HG03066 (cell line): ENCODE measurements around the gene FAT4.

Experiments
- ATAC-seq: cut with Tn5 transposase; IDR thresholded peaks from one replicate; pipeline ENCODE4 v1.9.1; 2021; ENCODE audit warnings: low read depth; ENCODE audit not compliant: unreplicated experiment

FAT4 gene

GRCh38 chr4:125315576-125316400, 1.0 kb downstream of the FAT4 start:
- no peak for ATAC-seq

DNA sequence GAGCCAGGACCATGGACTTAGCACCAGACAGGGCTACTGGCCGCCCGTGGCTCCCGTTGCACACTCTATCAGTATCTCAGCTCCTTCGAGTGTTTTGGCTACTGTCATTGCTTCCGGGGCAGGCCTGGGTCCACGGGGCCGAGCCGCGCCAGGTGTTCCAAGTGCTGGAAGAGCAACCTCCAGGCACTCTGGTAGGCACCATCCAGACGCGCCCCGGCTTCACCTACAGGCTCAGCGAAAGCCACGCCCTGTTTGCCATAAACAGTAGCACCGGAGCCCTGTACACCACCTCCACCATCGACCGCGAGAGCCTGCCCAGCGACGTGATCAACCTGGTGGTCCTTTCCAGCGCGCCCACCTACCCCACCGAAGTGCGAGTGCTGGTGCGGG, 1.6 kb downstream of the FAT4 start:
- ATAC-seq = no peak

- no peak for ATAC-seq
Observed at GRCh38 chr4:125316791-125317524, 2.2 kb downstream of the FAT4 start.

DNA sequence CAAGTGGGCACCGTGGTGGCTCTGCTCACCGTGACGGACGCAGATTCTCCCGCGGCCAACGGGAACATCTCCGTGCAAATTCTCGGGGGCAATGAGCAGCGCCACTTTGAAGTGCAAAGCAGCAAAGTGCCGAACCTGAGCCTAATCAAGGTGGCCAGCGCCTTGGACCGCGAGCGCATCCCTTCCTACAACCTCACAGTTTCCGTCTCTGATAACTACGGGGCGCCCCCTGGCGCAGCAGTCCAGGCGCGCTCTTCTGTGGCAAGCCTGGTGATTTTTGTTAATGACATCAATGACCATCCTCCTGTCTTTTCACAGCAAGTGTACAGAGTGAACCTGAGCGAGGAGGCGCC, 2.7 kb downstream of the FAT4 start:
- no peak for ATAC-seq

- ATAC-seq = no peak
Observed at GRCh38 chr4:125319311-125319710, 4.6 kb downstream of the FAT4 start.

- ATAC-seq = no peak
Observed at GRCh38 chr4:125321709-125322365, 7.1 kb downstream of the FAT4 start.

GRCh38 chr4:125322366-125322730, 7.6 kb downstream of the FAT4 start:
- ATAC-seq = no peak

DNA sequence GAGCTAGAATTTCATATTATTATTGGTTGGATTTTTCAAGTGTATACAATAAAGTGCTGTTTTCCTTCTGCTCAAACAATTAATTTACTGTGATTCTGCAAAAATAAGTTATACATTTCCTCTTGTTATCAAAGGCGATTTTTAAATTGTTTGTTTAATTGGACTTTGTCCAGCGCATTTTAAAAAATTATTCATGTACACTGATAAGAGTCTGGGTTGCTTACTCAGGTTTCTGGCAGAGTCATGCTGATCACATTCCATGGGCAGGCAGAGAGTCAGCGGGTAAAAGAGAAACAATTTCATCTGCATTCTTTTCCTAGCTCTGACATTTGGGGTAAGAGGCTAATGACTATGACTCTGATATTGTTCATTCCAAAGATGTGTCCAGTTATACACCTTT, 8.9 kb downstream of the FAT4 start:
- no peak for ATAC-seq

- ATAC-seq = no peak
Observed at GRCh38 chr4:125325733-125326132, 11.0 kb downstream of the FAT4 start.

DNA sequence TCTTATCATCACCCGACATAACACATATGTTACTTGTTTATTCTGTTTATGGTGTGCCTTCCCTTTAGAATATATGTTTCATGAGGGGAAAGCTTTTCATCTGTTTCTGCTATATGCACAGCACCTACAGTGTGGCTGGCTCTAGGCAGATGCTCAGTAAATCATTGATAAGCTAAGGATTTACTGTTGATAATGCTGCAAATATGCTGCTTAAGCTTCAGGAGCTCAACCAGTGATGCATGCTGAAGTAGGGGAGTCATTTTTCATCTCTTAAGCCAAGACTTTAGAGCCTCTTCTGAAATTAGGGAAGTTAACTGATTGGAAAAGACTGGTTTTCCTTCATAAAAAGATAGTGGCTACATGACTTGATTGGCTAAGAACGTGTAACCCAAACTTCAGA, 16.4 kb downstream of the FAT4 start:
- no peak for ATAC-seq

DNA sequence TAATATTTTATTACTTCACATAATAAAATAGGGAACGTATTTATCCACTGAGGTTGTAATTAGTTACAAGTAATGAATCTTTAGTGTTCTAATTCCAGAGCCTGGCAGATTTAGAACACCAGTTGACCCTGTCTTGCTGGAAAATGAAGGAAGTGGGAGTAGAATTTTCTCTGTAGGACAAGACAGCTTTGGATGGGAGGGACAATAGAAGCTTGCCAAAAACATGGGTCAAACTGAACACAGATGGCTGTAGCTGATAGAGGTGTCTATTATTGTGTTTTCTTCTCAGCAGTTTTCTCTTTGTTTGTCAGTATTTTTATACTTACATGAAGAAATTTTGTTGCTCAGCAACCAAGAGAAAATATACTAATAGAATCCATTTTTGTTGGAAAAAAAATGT, 20.2 kb downstream of the FAT4 start:
- ATAC-seq = no peak

GRCh38 chr4:125338814-125339213, 24.1 kb downstream of the FAT4 start:
- no peak for ATAC-seq

DNA sequence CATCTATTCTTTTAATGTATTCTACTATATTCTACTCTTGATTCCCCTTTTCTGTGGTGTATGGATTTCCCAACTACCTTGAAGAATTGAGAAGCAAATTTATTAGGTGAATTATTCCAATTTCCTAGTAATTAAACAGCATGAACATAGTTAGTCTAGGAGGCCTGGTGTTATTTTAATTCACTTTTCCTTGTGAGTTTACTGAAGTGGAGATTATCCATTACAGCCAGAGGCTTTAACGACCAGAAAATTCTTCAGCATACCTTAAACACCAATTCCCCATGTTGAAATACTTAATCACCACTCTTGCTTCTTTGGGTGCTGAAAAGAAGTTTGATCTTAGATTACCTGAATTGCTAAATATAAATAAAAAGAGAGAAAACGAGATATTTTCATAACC, 29.4 kb downstream of the FAT4 start:
- no peak for ATAC-seq

DNA sequence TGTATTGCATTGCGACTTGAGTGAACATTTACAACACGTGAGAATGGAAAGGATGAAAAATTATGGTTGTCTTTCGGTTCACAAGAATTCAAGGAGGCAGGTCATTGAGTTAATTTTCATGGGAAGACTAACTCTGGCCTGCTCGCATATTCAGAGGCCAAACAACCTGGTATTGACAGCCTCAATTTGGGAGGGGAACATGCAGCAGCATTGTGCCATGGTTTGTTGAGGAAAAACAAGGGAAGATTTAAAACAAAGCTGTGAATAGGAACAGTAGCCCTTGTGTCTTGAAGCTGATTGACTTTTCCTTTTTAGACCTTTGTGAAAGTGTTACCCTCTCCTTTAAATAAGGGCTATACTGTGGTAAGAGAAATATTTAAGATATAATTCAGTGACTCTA, 31.9 kb downstream of the FAT4 start:
- no peak for ATAC-seq

DNA sequence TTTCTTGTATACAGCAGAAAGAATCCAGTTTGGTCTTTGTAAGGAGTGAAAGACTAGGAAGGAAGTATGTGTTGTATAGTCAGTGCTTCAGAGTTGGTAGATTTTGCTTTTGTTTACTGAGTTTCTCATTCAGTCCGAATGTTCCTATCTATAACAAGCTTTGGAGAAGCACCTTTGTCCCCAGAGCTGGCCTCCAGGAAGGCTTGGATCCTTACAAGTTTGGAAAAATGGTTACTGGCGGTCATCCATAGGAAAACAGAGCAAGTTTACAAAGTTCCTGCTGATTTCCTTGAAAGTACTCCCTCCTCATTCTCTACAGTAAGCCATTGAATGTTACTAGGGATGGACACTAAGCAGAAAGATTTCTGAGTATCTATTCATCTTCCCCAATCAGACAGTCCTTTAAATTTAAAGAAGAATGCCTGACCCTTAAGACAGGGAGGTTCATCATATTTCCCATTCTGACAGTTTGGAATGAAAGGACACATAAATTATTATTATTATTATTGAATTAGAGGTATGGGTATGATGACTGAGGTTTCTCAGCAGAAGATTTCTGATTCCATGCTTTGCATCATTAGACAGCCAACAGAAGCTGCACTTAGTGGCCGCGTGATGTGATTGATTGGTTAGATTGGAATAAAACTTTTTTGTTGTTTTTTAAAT, 35.8 kb downstream of the FAT4 start:
- no peak for ATAC-seq

DNA sequence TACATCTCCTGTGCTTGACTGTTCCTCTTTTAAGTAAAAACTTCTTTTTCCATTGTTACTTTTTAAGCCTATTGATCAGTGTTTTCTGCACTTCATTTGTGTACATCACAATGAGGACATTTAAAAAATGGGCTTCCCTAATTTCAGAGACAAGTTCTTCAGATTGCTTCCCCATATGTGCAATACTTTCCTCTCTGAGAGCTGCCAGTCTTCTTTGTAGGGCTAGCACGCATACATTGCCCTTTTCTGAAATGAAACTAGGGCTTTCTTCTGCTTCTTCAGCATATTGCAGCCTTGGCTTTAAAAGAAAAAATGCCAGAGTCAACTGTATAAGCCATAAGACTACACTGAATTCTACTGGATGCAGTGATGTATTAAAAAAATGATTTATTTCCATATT, 37.8 kb downstream of the FAT4 start:
- no peak for ATAC-seq

DNA sequence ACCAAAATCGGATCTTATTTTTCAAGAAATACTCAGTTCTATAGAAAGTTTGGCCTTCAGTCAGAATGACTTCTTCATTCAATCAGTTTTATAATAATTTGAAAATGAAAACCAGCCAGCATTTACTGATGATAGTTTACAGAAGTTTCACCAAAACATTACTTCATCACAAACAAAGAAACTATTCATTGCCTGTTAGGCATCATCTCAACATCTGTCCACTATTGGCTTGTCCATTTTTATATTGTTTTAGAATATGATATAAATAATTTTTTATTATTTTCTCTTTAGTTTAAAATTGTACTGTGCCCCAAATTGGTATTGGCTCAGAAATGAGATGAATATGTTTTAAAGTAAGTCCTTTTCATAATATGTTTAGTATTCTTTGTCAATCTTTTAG, 38.4 kb downstream of the FAT4 start:
- no peak for ATAC-seq

DNA sequence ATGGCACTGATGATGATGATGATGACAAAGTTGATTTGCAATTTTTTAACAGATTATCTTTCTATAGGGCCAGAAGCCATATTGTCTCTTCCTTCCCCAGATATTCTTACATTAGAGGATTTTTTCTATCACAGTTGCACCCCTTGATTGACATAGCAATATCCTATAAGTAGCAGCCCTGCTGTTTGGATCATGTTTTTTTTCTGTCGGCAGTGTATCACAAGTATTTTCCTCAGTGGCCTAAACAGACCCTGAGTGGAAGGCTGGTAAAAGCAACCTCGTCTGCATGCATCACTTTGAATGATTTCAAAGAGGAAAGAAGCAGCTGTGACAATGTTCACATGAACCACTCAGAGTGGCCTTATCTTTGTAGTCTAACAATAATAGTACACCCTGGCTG, 41.0 kb downstream of the FAT4 start:
- no peak for ATAC-seq

DNA sequence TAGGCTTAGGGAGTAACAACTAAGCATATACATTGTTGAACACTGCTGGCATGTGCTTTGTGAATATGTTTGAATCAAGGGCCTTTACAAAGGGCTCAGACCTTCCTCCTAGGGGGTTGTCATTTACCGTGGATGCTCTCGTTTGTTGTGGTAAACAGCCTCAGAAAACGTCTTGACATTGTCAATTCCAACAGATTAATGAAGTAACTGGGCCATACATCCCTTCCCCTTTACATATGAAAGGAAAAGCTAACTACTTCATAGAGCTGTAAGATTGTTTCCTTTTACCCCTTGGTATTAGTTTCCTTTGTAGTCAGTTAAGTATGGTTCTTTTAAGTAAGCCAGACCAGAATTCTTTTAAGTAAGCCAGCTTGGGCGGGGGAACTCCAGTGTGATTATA, 42.9 kb downstream of the FAT4 start:
- no peak for ATAC-seq

- ATAC-seq = no peak
Observed at GRCh38 chr4:125358453-125358852, 43.7 kb downstream of the FAT4 start.

DNA sequence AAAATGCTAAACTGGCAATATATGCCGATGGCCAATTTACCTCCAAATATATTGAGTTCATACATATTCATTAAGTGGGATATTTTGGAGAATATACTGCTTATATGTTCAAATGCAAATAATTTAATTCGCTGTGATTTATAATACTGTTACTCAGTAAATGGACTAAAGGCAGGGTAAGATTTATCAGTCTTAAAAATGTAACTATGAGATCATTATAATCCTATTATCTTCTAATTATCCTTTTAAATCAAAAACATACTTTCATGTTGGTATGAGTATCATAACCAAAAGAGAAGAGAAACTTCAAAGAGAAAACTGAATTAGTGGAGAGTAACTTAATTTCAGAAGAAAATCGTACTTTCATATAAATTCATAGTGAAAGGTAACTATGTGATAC, 44.6 kb downstream of the FAT4 start:
- ATAC-seq = no peak
